HEK293 (cell line): ENCODE results near the gene ZFAND3.

Source experiments
- EGR2 ChIP-seq: fragments of 450-650 bp; formaldehyde crosslinking; IDR thresholded peaks from 2 replicates; pipeline ENCODE4 v1.5.1; 2016; ENCODE audit warnings: low read depth, missing biosample characterization, missing genetic modification characterization
- FEZF1 ChIP-seq: fragments of 450-650 bp; formaldehyde crosslinking; IDR thresholded peaks from 2 replicates; pipeline ENCODE4 v1.5.1; 2016; ENCODE audit warnings: missing biosample characterization, missing genetic modification characterization
- SALL2 ChIP-seq: fragments of 450-650 bp; formaldehyde crosslinking; IDR thresholded peaks from 2 replicates; pipeline ENCODE4 v1.5.0; 2017; ENCODE audit warnings: missing biosample characterization, mild to moderate bottlenecking, missing genetic modification characterization, borderline replicate concordance
- YY1 ChIP-seq: fragments of 450-650 bp; formaldehyde crosslinking; IDR thresholded peaks from 2 replicates; pipeline ENCODE4 v1.5.1; 2018; ENCODE audit warnings: missing biosample characterization, missing genetic modification characterization
- ZFHX2 ChIP-seq: fragments of 450-650 bp; formaldehyde crosslinking; conservative IDR thresholded peaks from 2 replicates; pipeline ENCODE4 v1.5.1; 2016; ENCODE audit warnings: missing biosample characterization, missing genetic modification characterization
- ZFP3 ChIP-seq: fragments of 450-650 bp; formaldehyde crosslinking; IDR thresholded peaks from 2 replicates; pipeline ENCODE4 v1.5.1; 2016; ENCODE audit warnings: low read depth, missing biosample characterization, missing genetic modification characterization
- ZIC2 ChIP-seq: fragments of 450-650 bp; formaldehyde crosslinking; IDR thresholded peaks from 2 replicates; pipeline ENCODE4 v1.5.1; 2016; ENCODE audit warnings: missing biosample characterization, missing genetic modification characterization
- ZNF10 ChIP-seq: fragments of 450-650 bp; formaldehyde crosslinking; IDR thresholded peaks from 2 replicates; pipeline ENCODE4 v1.5.1; 2017; ENCODE audit warnings: missing biosample characterization, missing genetic modification characterization
- ZNF112 ChIP-seq: fragments of 450-650 bp; formaldehyde crosslinking; IDR thresholded peaks from 2 replicates; pipeline ENCODE4 v1.5.0; 2017; ENCODE audit warnings: missing biosample characterization, missing genetic modification characterization
- ZNF121 ChIP-seq: fragments of 450-650 bp; formaldehyde crosslinking; IDR thresholded peaks from 2 replicates; pipeline ENCODE4 v1.5.1; 2016; ENCODE audit warnings: missing biosample characterization, missing genetic modification characterization
- ZNF132 ChIP-seq: fragments of 450-650 bp; formaldehyde crosslinking; IDR thresholded peaks from 2 replicates; pipeline ENCODE4 v1.5.1; 2017; ENCODE audit warnings: missing biosample characterization, missing genetic modification characterization, borderline replicate concordance
- ZNF148 ChIP-seq: fragments of 450-650 bp; formaldehyde crosslinking; IDR thresholded peaks from 2 replicates; pipeline ENCODE4 v1.5.0; 2017; ENCODE audit warnings: missing biosample characterization, missing genetic modification characterization, borderline replicate concordance
- ZNF239 ChIP-seq: fragments of 450-650 bp; formaldehyde crosslinking; IDR thresholded peaks from 2 replicates; pipeline ENCODE4 v1.5.1; 2016; ENCODE audit warnings: missing biosample characterization, missing genetic modification characterization
- ZNF274 ChIP-seq, 2 experiments: fragments of 200-500 bp in 1 of 2; fragments of 450-650 bp in 1 of 2; sonication (Bioruptor generic) in 1 of 2; formaldehyde crosslinking in 1 of 2; IDR thresholded peaks; 2 replicates each; pipeline versions ENCODE4 v1.5.1 to v1.6.1; 2014 to 2016; ENCODE audit warnings: borderline replicate concordance in 1 of 2, inconsistent platforms in 1 of 2, low read length in 1 of 2, missing biosample characterization in 1 of 2, missing genetic modification characterization in 1 of 2
- ZNF280D ChIP-seq: fragments of 450-650 bp; formaldehyde crosslinking; IDR thresholded peaks from 2 replicates; pipeline ENCODE4 v1.5.1; 2016; ENCODE audit warnings: missing biosample characterization, missing genetic modification characterization
- ZNF324 ChIP-seq: fragments of 450-650 bp; formaldehyde crosslinking; IDR thresholded peaks from 2 replicates; pipeline ENCODE4 v1.5.1; 2016; ENCODE audit warnings: missing biosample characterization, missing genetic modification characterization
- ZNF341 ChIP-seq: fragments of 450-650 bp; formaldehyde crosslinking; IDR thresholded peaks from 2 replicates; pipeline ENCODE4; 2016; ENCODE audit warnings: low read depth, missing biosample characterization, missing genetic modification characterization
- ZNF433 ChIP-seq: fragments of 450-650 bp; formaldehyde crosslinking; IDR thresholded peaks from 2 replicates; pipeline ENCODE4 v1.5.1; 2016; ENCODE audit warnings: missing biosample characterization, missing genetic modification characterization, low read depth
- ZNF48 ChIP-seq: fragments of 450-650 bp; formaldehyde crosslinking; IDR thresholded peaks from 2 replicates; pipeline ENCODE4 v1.5.1; 2016; ENCODE audit warnings: missing biosample characterization, missing genetic modification characterization
- ZNF549 ChIP-seq: fragments of 450-650 bp; IDR thresholded peaks from 2 replicates; pipeline ENCODE4 v1.5.1; 2018; ENCODE audit warnings: missing biosample characterization, missing genetic modification characterization, mild to moderate bottlenecking, inconsistent platforms, moderate library complexity
- ZNF596 ChIP-seq: fragments of 450-650 bp; IDR thresholded peaks from 2 replicates; pipeline ENCODE4 v1.5.0; 2018; ENCODE audit warnings: missing biosample characterization, mild to moderate bottlenecking, missing genetic modification characterization, moderate library complexity
- ZNF600 ChIP-seq: fragments of 450-650 bp; formaldehyde crosslinking; IDR thresholded peaks from 2 replicates; pipeline ENCODE4 v1.5.1; 2016; ENCODE audit warnings: missing biosample characterization, missing genetic modification characterization
- ZNF677 ChIP-seq: fragments of 450-650 bp; IDR thresholded peaks from 2 replicates; pipeline ENCODE4 v1.5.0; 2018; ENCODE audit warnings: missing biosample characterization, mild to moderate bottlenecking, missing genetic modification characterization, moderate library complexity
- ZNF76 ChIP-seq: fragments of 450-650 bp; formaldehyde crosslinking; IDR thresholded peaks from 2 replicates; pipeline ENCODE4; 2016; ENCODE audit warnings: low read depth, missing biosample characterization, missing genetic modification characterization, borderline replicate concordance
- ZNF830 ChIP-seq: fragments of 450-650 bp; IDR thresholded peaks from 2 replicates; pipeline ENCODE4 v1.5.0; 2018; ENCODE audit warnings: missing biosample characterization, missing genetic modification characterization, low read depth, mild to moderate bottlenecking, moderate library complexity
- ZNF843 ChIP-seq: fragments of 450-650 bp; formaldehyde crosslinking; IDR thresholded peaks from 2 replicates; pipeline ENCODE4 v1.5.1; 2016; ENCODE audit warnings: missing biosample characterization, missing genetic modification characterization
- ZSCAN23 ChIP-seq: fragments of 450-650 bp; formaldehyde crosslinking; IDR thresholded peaks from 2 replicates; pipeline ENCODE4 v1.5.1; 2016; ENCODE audit warnings: missing biosample characterization, missing genetic modification characterization
- TF ChIP-seq, protein P1 (sequence below): fragments of 450-650 bp; formaldehyde crosslinking; optimal IDR thresholded peaks from 2 replicates; pipeline ENCODE3; 2016; ENCODE audit warnings: missing biosample characterization, mild to moderate bottlenecking, missing genetic modification characterization
- TF ChIP-seq, protein P2 (sequence below): fragments of 450-650 bp; formaldehyde crosslinking; IDR thresholded peaks from 2 replicates; pipeline ENCODE4 v1.5.1; 2016; ENCODE audit warnings: missing biosample characterization, missing genetic modification characterization

The ZFAND3 gene

GRCh38 chr6:38176797-38177751 is 357.5 kb downstream of the ZFAND3 start (continued):
- TF ChIP-seq ZNF280D (no peak), EGR2 (tag by site-specific recombination) (peak; percentile 70), ZNF549 (tag by site-specific recombination) (no peak), ZSCAN23 (tag by site-specific recombination) (no peak), ZNF341 (tag by site-specific recombination) (no peak), ZFHX2 (peak; percentile 83), ZNF600 (tag by site-specific recombination) (peak; percentile 63), ZNF132 (no peak), ZNF239 (no peak), ZNF112 (tag by site-specific recombination) (no peak), ZNF274 (IDR thresholded peaks at IDR 0.05; ENCODE audit: low read length) (no peak), ZNF274 (tag by site-specific recombination; IDR thresholded peaks at IDR 0.05; ENCODE audit: borderline replicate concordance) (no peak), FEZF1 (tag by site-specific recombination) (no peak), YY1 (tag by site-specific recombination) (no peak), SALL2 (tag by site-specific recombination) (no peak), ZNF76 (no peak), ZNF48 (tag by site-specific recombination) (no peak), ZNF121 (tag by site-specific recombination) (no peak), ZNF148 (tag by site-specific recombination) (no peak), ZIC2 (tag by site-specific recombination) (peak; percentile 71), ZNF324 (tag by site-specific recombination) (no peak), ZNF596 (no peak), ZNF677 (tag by site-specific recombination) (no peak), ZNF830 (tag by site-specific recombination) (no peak), ZNF10 (tag by site-specific recombination) (no peak), ZNF843 (no peak), ZNF433 (no peak), ZFP3 (no peak)
- TF ChIP-seq, protein P1, sequence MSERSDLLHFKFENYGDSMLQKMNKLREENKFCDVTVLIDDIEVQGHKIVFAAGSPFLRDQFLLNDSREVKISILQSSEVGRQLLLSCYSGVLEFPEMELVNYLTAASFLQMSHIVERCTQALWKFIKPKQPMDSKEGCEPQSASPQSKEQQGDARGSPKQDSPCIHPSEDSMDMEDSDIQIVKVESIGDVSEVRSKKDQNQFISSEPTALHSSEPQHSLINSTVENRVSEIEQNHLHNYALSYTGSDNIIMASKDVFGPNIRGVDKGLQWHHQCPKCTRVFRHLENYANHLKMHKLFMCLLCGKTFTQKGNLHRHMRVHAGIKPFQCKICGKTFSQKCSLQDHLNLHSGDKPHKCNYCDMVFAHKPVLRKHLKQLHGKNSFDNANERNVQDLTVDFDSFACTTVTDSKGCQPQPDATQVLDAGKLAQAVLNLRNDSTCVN = no peak
- TF ChIP-seq, protein P2, sequence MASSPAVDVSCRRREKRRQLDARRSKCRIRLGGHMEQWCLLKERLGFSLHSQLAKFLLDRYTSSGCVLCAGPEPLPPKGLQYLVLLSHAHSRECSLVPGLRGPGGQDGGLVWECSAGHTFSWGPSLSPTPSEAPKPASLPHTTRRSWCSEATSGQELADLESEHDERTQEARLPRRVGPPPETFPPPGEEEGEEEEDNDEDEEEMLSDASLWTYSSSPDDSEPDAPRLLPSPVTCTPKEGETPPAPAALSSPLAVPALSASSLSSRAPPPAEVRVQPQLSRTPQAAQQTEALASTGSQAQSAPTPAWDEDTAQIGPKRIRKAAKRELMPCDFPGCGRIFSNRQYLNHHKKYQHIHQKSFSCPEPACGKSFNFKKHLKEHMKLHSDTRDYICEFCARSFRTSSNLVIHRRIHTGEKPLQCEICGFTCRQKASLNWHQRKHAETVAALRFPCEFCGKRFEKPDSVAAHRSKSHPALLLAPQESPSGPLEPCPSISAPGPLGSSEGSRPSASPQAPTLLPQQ (tag by site-specific recombination) = no peak
